ENCODE results near the gene COL6A5.
"Not testable (repeated sequence)": the region's sequence is repeated elsewhere in the genome, so short reads cannot be mapped to it uniquely, and the experiment has no call there.

Gene COL6A5

DNA sequence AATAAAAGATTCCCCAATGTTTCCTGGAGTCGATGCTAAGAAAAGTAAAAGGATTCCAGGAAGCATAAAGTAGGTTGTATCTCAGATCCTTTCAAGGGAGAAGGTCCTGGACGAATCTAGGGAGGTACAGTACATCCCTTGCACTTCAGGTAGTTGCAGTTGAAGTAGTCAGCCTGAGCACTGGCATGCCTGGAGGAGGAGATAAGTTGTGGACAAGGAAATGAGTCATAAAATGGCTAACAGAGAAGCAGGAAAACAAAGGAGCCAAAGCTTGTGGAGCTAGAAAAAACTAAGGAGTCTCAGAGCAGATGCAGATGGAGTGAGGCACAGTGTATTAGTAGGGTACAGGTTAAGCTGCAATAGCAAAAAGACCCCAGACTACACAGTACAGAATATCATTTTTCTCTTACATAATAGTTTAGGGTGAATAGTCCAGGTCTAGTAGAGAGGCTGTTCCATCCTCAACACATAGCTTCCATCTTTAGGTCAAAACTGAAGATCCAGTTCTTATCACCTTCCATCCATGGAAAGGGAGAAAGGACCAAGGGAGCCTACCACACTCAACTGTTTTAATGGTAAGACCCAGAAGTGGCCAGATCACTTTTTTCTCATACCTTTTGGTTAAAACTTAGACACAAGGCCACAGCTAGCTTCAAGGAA, 41.3 kb downstream of the COL6A5 start:
- peak; percentile 2 for DNase-seq

DNA sequence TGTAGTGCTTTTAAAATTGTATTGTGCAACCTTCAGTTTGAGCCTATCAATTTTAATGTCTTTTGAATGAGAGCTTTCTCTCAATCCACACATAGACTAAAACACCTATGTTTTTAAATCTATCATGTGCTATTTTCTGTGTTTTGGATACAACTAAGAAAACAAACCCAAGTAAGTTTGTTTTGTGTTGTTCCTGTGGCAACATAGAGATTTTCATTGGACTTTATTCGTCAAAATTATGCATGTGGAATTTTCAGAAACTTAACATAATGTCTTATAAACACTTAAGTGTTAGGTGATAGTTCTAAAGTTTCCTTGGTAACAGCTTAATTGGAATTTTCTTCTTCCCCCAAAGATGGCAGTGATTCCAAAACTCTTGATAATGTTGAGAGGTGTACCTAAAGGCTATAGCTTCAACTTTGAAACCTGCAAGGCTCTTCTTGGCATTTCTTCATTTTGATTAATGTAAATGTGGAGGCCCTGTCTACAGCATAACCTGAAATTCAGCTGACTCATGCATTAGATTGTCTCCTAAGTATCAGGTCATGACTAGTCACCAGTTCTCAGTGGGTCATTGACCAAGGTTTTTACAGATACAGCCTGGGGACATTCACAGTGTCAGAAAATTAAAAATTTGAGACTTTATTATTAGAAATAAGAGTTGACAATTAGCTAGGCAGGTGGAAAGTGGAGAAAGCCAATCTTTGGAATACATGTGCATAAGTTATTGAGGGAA, 44.4 kb downstream of the COL6A5 start:
- no peak for DNase-seq

DNA sequence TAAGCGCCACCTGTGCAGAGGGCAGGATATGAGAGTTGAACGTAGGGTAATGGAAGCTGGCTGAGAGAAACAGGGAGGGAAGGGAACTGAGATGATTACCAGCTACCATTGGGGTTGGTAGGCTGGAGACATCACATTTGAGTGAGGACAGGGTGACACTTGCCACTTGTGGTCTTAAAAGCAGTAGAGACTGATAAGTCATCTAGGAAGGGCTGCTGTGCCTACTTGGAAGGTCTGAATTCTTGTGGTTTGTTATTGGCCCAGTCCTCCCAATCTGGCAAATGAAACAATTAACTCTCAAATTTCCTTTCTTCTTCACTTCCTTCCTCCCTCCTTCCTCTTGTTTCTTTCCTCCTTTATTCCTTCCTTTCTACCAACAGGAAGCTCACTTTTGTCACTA, 46.8 kb downstream of the COL6A5 start:
- DNase-seq: no peak

DNA sequence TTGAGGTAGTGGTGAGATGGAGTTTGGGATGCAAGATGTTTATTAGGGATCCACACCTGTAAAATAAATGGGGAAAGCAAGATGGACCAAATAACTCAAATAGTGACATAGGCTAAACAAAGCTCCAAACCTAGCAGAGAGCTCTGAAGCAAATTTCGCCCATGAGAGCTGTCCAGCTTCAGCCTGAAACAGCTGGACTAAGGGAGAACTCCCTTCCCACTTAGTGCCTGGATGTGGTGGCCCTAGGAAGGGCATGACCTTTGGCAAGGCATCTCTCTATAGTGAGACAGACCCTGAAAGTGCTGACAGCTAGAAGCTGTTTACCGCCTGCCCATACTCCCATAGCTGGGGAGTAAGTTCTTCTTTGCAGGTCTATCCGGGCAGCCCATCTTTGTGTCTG, 48.1 kb downstream of the COL6A5 start:
- DNase-seq: no peak

DNA sequence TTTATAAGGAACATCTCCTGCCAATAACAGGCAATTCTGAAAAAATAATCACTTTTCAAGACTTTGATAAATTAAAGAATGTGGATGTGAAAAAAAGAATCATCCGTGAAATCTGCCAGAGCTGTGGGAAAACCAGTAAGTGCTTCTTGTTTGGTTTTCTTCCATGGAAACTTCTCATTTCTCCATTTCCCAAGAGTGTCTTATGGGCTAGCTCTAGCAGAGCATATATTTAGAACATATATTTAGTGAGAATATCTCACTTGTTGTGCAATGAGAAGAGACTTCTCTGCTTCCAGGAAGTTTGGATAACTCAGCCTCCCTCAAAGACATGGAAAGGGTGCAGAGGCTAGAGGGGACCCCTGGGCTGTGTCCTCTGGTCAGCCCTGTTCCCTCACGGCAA, 49.9 kb downstream of the COL6A5 start:
- DNase-seq: no peak

DNA sequence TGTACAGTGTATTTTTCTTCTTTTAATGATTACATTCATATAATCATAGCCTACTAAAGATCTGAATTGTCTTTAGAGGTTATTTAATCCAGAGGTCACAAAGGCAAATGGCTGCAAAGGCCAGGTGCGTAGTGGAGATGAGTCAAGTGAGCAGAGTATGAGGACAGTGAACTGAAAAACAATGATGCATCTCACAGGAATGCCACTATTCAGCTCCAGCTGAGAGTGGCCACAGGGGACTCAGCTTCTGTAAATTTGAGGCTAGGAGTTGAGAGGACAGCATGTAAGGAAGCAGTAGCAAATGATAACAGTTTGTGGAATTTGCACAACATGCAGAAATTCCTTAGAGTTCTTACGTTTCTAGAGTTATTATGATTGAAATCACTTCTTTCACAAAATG, 50.4 kb downstream of the COL6A5 start:
- peak; percentile 41 for DNase-seq

DNA sequence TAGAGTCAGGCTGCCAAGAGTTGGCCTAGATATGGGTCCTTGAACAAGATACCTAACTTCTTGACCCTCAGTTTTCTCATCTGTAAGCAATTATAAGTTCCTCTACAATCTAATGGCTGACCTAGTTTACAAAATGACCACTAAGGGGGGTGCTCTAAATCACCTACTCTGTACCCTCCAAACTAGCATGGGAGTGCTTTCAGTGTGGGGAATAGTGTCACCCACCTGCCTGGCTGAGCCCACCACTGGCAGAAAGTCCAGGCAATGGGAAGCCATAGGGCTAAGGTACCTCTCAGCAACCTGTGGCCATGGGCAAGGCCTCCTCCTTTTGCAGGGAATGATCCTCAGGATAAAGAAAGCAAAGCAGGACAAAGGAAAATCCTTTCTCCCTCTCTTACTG, 58.9 kb downstream of the COL6A5 start:
- no peak for DNase-seq

DNA sequence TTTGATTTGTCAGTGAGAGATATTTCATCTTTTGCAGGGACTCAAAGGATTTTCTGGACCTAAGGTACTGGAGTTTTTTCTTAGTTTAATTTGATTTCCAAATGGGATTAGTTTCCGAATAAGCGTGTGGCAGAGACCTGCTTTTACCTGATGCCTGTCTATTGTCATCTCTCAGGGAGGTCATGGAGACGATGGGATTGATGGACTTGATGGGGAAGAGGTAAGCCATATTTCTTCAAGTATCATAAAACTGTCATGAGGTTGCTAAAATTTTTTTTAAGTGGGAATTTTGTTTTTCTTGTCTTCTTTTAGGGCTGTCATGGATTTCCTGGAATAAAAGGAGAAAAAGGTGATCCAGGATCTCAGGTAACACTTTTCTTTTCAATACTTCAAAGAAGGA, 60.5 kb downstream of the COL6A5 start:
- DNase-seq: no peak

DNA sequence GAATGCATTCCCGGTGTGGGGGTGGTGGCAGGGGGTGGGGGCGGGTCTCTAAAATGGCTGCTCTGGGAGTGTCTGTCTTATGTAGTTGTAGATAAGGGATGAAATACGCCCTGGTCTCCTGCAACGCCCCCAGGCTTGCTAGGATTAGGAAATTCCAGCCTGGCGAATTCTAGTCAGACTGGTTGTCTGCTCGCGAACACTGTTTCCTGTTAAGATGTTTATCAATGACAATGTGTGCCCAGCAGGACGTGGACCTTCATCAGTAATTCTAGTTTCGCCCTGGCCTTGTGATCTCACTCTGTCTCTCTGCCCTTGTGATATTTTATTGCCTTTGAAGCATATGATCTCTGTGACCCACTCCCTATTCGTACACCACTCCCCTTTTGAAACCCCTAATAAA, 62.8 kb downstream of the COL6A5 start:
- DNase-seq: not testable (repeated sequence)

DNA sequence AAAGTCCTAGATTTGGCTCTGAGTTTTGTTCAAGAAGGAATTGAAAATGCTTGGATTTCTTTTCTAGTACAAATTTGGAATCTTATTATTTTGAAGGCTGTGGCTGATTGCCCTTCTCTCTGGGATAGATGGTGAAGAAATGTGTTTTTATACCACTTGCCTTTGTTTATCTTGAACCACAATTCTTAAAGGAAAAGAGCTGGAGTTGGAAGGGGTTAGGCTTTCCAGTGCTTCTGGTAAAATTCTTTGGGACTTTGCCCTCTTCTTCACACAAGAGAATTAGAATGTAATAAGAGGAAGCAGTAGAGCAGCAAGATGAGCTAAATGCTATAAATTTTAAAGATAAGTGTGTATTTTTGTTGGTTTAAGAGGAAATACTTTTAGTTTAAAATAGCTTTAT, 65.8 kb downstream of the COL6A5 start:
- no peak for DNase-seq

DNA sequence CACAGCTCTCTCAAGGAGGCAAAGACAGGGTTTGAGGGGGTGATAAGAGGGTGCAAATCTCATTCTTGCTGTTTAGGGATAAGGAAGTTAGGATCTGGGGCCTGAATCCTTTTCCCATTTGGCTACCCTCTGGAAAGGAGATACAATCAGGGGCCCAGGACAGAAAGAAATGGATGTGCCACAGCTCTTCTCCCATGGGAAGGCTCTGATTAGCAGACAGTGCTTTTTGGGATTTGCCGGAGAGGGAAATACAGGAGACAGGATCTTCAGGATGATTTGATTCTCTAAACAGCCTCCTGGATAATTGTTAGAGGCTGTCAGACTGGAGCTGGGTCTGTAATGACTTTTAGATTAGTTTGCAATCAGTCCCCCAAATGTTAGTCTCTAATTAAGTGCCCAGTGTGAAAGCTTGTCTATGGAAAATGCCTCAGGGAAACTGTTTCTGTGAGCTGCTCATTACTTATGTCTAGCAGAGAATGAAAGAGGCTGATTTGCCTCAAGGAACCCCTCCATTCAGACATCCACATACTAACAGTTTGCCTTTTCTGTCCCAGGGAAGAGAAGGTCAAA, 67.6 kb downstream of the COL6A5 start:
- DNase-seq: no peak

DNA sequence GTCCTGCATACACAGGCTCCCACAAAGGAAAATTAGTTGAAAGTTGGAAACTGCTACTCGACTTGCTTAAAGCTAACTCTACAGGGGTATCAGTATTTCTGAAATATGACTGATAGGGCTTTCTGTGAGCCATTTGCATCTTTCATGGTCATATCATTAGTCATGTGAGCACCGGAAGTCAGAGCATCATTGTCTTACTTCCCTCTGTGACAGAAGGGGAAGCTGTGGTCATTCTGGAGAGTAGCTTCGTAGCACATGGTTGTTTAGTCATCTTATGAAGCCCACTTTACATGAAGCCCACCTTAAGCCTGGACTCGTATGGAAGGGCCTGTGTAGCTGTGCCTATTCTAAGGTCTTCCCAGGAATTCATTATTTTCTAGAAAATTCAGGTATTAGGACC, 69.0 kb downstream of the COL6A5 start:
- no peak for DNase-seq

DNA sequence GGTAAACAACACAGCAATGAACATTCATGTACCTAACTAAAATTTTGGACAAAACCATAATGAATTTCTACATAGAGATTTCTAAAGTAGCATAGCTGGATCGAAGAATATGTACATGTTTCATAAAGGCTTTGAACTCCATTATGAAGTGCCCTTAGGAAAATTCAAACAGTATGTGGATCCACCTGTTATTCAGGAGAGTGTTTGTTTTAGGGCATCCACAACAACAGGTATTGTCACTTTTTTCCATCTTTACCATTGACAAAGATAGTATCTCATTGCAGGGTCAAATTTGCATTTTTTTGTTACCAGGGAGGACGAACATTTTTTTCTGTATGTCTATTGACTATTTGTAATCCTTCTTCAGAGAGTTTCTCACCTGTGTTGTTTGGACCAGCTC, 75.0 kb downstream of the COL6A5 start:
- no peak for DNase-seq

DNA sequence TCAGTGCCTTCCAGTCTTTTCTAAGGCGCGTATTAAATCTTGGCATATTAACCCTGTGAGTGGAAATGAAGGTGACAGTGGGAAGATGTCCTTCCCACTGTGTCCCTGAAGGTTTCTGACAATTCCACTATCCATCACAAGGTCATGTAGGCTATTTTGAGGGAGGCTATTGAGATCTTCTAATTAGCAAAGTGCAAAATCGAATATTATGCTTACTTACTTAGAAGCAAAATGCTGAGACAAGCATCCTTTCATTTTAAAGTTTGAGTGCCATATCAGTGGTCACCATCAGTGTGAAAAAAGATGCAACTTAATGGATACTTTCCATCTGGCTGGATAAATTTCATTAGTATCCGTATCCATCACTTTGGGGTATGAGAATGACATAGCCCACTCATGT, 77.6 kb downstream of the COL6A5 start:
- no peak for DNase-seq

DNA sequence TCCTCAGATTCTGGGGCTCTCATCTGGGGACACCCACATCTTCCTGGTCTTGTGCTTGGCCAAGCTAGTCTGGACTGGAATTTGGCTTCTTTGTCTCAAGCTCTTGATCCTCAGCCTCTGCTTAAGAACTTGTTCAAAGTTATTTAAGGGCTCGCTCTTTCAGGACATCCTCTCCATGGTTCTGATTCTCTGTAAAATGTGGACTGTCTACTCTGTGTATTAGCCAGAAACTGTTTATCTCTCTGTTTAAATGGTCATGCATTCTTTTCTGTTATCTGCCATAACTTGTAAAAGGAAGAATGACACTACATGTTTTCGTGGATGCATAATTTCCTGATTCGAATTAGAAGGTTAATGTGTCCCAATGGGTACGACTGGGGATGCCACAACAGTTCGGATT, 79.4 kb downstream of the COL6A5 start:
- no peak for DNase-seq

DNA sequence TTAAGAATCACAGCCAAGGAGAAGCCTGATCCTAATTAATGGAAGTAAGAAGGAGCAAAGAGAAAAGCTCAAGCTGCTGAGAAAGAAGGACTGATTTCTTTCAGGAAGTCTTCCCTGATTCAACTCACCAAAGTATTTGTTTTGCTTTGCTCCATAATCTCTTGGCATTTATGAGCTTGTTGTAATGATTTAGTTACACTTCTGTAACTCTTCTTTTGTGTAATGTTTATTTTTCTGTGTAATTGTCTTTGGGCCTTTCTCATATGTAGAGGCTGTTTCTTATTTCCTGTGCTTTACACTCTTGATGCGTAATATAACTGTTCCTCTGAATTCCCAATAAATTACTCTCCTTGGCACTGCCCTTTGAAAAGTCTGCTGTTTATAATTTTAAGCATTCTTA, 80.0 kb downstream of the COL6A5 start:
- no peak for DNase-seq

DNA sequence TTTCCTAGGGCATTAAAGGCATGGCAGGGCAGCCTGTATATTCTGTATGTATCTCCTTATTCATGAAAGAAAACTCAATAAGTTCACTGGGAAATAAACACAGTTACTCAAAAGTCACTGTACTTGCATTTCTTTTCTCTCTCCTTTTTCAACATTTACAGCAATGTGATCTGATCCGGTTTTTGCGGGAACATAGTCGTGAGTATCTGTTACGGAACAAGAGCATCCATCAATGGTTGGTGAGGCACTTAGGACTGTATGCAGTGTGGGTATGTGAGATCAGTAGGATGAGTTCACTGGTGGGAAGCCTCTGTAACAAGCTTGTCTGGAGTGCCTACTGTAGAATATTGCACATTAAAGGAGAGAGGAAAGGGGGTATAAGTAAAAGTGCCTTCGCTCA, 80.7 kb downstream of the COL6A5 start:
- no peak for DNase-seq

DNA sequence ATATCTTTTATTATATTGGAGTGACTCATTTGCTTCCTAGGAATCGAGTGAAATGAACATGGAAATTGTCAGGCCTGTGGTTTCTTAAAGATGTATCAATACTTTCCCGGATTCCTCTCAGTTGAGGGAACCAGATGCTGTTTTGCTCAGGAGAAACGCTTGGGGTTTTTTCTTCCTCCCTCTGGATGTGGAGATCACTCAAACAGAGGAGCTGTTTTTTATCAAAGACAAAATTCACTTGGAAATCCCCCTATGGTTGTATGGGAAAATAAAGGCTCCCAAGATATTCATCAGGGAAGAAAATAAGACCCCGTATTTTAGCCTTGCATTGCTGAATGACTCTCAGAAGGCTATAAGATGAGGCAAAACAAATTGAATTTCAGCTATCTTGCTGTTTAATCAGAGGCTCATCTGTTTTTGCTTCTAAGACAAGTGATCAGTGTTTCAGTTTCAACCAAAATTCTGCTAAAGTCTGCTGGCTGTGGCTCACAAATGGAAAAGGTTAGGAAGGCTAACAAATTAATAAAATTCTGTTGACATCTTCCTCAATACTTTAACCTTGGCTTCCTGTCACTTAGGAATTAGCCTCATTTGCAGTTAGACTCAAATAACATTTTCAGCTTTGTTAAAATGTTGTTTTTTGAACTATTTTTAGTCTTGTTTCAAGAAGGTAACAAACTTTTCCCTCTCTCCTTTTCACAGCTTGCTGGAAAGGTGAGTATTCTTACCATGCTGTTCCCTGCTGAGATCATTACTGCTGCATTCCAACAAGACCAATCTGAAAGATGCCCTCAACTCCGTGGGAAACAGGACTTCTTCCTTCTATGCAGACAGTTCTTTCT, 83.6 kb downstream of the COL6A5 start:
- no peak for DNase-seq

DNA sequence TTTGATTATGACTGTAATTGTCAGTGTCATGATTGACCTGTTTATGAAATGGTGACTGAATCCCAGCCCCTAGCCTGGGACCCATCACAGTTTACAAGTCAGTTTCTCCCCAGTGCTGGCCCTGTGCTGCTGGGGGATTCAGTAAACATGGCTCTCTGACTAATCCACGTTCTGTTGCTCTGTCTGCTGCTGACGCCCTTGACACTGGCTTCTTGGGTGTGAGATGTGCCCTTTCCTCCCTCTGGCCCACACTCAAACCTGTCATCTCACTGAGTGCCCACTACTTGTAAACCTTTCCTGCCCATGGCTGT, 84.2 kb downstream of the COL6A5 start:
- no peak for DNase-seq

DNA sequence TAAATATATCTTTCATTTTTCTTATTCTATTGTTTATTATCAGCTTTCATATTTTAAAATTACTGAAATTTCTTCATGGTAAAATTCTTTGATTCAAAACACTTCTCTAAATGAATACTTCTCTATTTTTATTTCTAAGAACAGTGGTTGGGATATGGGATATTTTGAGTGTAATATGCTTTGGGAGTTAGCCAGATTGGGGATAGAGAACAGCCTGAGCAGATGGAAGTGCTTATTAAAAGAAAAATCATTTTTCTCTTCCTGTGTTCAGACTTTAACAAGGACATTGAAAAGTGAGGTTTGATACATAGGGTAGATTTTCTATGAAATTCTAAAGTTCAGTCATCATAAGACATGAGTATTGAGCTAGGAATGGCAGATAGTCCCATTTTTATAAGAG, 84.8 kb downstream of the COL6A5 start:
- DNase-seq: no peak

DNA sequence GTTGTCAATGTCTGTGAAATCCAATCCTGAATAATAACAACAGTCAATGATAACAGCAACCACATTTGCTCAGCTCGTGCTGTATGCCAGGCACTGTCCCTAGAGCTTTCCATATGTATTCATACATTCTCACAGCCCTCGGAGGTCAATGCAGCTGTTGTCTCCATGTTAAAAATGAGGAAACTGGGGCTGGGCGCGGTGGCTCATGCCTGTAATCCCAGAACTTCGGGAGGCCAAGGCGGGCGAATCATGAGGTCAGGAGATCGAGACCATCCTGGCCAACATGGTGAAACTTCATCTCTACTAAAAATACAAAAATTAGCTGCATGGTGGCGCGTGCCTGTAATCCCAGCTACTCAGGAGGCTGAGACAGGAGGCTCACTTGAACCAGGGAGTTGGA, 86.6 kb downstream of the COL6A5 start:
- DNase-seq: not testable (repeated sequence)

DNA sequence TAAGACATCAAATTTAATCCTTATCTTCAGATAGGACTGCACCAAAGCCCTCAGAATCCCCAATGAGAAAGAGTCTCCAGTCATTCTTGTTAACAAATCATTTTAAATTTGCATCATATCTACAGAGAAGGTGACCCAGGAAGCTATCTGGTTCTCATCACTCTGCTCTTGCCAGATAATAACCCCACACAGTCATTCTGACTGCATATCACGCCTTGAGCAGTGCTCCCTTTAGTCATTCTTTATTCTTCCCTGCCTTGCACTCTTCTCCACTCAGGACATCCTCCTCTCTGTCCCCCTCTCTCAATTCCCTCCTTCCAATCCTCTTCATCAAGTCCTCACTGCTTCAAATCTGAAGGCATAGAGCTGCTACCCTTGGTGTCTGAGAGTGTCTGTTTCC, 87.8 kb downstream of the COL6A5 start:
- DNase-seq: no peak

DNA sequence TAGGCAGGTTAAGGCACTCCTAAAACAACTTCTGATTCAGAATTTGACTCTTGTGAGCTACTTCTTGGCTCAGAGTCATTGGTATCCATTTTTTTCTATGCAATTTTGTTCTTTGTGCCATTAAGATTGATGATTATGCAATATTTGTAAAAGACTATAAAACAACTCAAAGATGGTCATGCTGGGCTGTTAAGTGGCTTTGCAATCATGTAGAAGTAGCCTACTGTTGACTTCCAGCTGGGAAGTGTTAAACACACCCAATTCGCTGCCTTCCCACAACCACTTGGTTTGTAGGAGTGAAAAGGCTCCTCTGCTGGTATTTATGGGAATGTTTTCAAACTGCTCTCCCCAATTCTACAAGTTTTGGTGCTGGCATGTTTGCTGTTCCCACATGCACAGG, 96.8 kb downstream of the COL6A5 start:
- DNase-seq: no peak

DNA sequence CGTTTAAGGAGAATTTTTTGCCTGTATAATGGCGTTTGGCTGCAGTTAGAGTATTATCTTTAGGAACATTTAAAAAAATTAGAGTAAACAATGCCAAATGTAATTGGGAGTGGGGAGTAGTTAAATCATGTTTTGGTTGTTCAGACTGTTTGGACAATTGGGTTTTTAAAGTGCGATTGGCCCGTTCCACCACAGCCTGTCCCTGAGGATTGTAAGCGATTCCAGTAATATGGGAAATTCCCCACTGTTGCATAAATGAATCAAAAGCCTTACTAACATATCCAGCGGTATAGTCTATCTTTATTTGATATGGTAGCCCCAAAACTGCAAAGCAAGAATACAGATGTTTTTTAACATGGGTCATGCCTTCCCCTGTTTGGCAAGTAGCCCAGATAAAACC, 101.4 kb downstream of the COL6A5 start:
- not testable (repeated sequence) for DNase-seq
